Measurements from ENCODE around the gene DGKB.

GRCh38 chr7:14896461-14896860, 6.1 kb downstream of the DGKB start:
- no peak for TF ChIP-seq CTCF (IDR thresholded peaks at IDR 0.05)
- TF ChIP-seq POLR2A (IDR thresholded peaks at IDR 0.05): no peak
